GM19455 (cell line): ENCODE results near the gene ABHD2.
"Not testable (repeated sequence)": the region's sequence is repeated elsewhere in the genome, so short reads cannot be mapped to it uniquely, and the experiment has no call there.

ENCODE experiments used
- ATAC-seq: cut with Tn5 transposase; IDR thresholded peaks from one replicate; pipeline ENCODE4 v1.9.1; 2021; ENCODE audit not compliant: unreplicated experiment

Gene ABHD2

GRCh38 chr15:89075101-89075640, 13.1 kb upstream of the ABHD2 start:
- no peak for ATAC-seq

- no peak for ATAC-seq
Measured at GRCh38 chr15:89075846-89076245, 12.4 kb upstream of the ABHD2 start.

GRCh38 chr15:89077750-89078149, 10.5 kb upstream of the ABHD2 start:
- no peak for ATAC-seq

GRCh38 chr15:89078851-89079810, 9.1 kb upstream of the ABHD2 start:
- no peak for ATAC-seq

- no peak for ATAC-seq
Measured at GRCh38 chr15:89081878-89082277, 6.4 kb upstream of the ABHD2 start.

- ATAC-seq = no peak
Measured at GRCh38 chr15:89083246-89083645, 5.0 kb upstream of the ABHD2 start.

GRCh38 chr15:89085289-89085926, 2.8 kb upstream of the ABHD2 start:
- no peak for ATAC-seq

GRCh38 chr15:89085933-89086332, 2.3 kb upstream of the ABHD2 start:
- ATAC-seq = not testable (repeated sequence)

GRCh38 chr15:89086390-89086789, 1.9 kb upstream of the ABHD2 start:
- ATAC-seq = not testable (repeated sequence)

GRCh38 chr15:89087161-89087829, 961 bp upstream of the ABHD2 start:
- no peak for ATAC-seq

- peak; percentile 4 for ATAC-seq
Measured at GRCh38 chr15:89088605-89089315, 504 bp downstream of the ABHD2 start.

GRCh38 chr15:89089316-89090230, 1.3 kb downstream of the ABHD2 start:
- ATAC-seq = no peak

GRCh38 chr15:89090791-89091626, 2.8 kb downstream of the ABHD2 start:
- no peak for ATAC-seq

GRCh38 chr15:89091627-89092220, 3.5 kb downstream of the ABHD2 start:
- ATAC-seq = no peak

GRCh38 chr15:89093509-89093908, 5.3 kb downstream of the ABHD2 start:
- no peak for ATAC-seq

- no peak for ATAC-seq
Measured at GRCh38 chr15:89095073-89095472, 6.8 kb downstream of the ABHD2 start.

- ATAC-seq = no peak
Measured at GRCh38 chr15:89095556-89095955, 7.3 kb downstream of the ABHD2 start.

GRCh38 chr15:89096664-89097063, 8.4 kb downstream of the ABHD2 start:
- no peak for ATAC-seq
